HEK293T (cell line): Measurements from ENCODE around the gene RAB30.

Experiments
- ARNT ChIP-seq: fragments of 450-650 bp; IDR thresholded peaks from 2 replicates; pipeline ENCODE4 v1.6.1; 2017; ENCODE audit warnings: mild to moderate bottlenecking
- BHLHE40 ChIP-seq: fragments of 450-650 bp; IDR thresholded peaks from 2 replicates; pipeline ENCODE4 v1.6.1; 2016; ENCODE audit warnings: mild to moderate bottlenecking, moderate library complexity, borderline replicate concordance
- CTBP1 ChIP-seq: fragments of 450-650 bp; IDR thresholded peaks from 2 replicates; pipeline ENCODE4 v1.6.1; 2016; ENCODE audit warnings: borderline replicate concordance
- ELF4 ChIP-seq: fragments of 450-650 bp; IDR thresholded peaks from 2 replicates; pipeline ENCODE4 v1.6.1; 2017; ENCODE audit warnings: antibody characterized with exemption
- FOXA1 ChIP-seq: fragments of 450-650 bp; IDR thresholded peaks from 2 replicates; pipeline ENCODE4 v1.6.1; 2016; ENCODE audit warnings: mild to moderate bottlenecking
- FOXK2 ChIP-seq: fragments of 450-650 bp; IDR thresholded peaks from 2 replicates; pipeline ENCODE4 v1.6.1; 2016; ENCODE audit warnings: mild to moderate bottlenecking
- FOXM1 ChIP-seq: fragments of 450-650 bp; IDR thresholded peaks from 2 replicates; pipeline ENCODE4 v1.6.1; 2017; ENCODE audit warnings: mild to moderate bottlenecking, borderline replicate concordance
- NFRKB ChIP-seq: fragments of 450-650 bp; IDR thresholded peaks from 2 replicates; pipeline ENCODE4 v1.6.1; 2016; ENCODE audit warnings: mild to moderate bottlenecking, moderate library complexity
- PKNOX1 ChIP-seq: fragments of 450-650 bp; IDR thresholded peaks from 2 replicates; pipeline ENCODE4 v1.6.1; 2016
- SP1 ChIP-seq: fragments of 450-650 bp; IDR thresholded peaks from 2 replicates; pipeline ENCODE4 v1.6.1; 2017
- SUZ12 ChIP-seq: fragments of 450-650 bp; IDR thresholded peaks from 2 replicates; pipeline ENCODE4 v1.6.1; 2016; ENCODE audit warnings: mild to moderate bottlenecking

- TF ChIP-seq SP1 (no peak), FOXM1 (no peak), BHLHE40 (no peak), SUZ12 (no peak), ELF4 (no peak), NFRKB (no peak), FOXK2 (no peak), CTBP1 (no peak), PKNOX1 (no peak), ARNT (no peak), FOXA1 (no peak)
Measured at GRCh38 chr11:82969811-82970210, 101.9 kb downstream of the RAB30 start.
